Lower leg skin (tissue), 3 donors: Measurements from ENCODE around the gene MYCBP2.

Experiments used
- POLR2A ChIP-seq, 2 donors: fragments of 450-650 bp; IDR thresholded peaks; one replicate each; pipeline ENCODE4 v1.6.1; 2016 to 2017; ENCODE audit warnings: antibody characterized with exemption in 2 of 2, mild to moderate bottlenecking in 1 of 2, moderate library complexity in 1 of 2
- TF ChIP-seq, protein P1 (sequence below), 3 donors: fragments of 450-650 bp; IDR thresholded peaks; one replicate each; pipeline ENCODE4 v1.5.1; 2016; ENCODE audit warnings: antibody characterized with exemption in 3 of 3, mild to moderate bottlenecking in 3 of 3, moderate library complexity in 2 of 3

DNA sequence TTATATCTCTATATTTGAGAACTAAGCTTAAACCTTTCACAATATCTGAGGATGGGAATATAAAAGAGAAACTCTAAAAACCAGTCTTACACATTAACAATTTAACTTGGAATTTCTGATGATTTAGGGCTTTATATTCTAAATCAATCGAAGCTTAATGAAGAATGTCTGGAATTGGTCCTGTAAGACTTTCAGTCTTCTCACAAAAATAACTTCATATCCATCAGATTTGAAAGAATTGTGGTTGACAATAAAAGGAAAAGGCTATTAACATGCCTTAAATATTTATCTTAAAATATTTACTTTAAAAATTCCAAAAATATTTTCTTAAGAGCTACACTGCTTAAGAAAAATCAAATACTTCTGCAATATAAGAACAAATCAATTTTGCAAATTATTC lies 27.3 kb downstream of the MYCBP2 start:
- no peak for TF ChIP-seq POLR2A (IDR thresholded peaks at IDR 0.05)
- TF ChIP-seq, protein P1, sequence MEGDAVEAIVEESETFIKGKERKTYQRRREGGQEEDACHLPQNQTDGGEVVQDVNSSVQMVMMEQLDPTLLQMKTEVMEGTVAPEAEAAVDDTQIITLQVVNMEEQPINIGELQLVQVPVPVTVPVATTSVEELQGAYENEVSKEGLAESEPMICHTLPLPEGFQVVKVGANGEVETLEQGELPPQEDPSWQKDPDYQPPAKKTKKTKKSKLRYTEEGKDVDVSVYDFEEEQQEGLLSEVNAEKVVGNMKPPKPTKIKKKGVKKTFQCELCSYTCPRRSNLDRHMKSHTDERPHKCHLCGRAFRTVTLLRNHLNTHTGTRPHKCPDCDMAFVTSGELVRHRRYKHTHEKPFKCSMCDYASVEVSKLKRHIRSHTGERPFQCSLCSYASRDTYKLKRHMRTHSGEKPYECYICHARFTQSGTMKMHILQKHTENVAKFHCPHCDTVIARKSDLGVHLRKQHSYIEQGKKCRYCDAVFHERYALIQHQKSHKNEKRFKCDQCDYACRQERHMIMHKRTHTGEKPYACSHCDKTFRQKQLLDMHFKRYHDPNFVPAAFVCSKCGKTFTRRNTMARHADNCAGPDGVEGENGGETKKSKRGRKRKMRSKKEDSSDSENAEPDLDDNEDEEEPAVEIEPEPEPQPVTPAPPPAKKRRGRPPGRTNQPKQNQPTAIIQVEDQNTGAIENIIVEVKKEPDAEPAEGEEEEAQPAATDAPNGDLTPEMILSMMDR (IDR thresholded peaks at IDR 0.05), result no peak
